Parathyroid adenoma (tissue), 2 donors: ENCODE measurements around the gene DYNC2LI1.

Source experiments
- H2AFZ ChIP-seq: fragments of 300-600 bp; sonication (generic); one replicate; pipeline ENCODE4 v1.7.0; 2017; ENCODE audit warnings: antibody characterized with exemption, mild to moderate bottlenecking
- H3K27ac ChIP-seq: fragments of 300-600 bp; sonication (generic); one replicate; pipeline ENCODE4 v1.7.0; 2017
- H3K27me3 ChIP-seq: fragments of 300-600 bp; sonication (generic); one replicate; pipeline ENCODE4 v1.7.0; 2017; ENCODE audit warnings: low read length; ENCODE audit not compliant: control insufficient read depth, insufficient read depth
- H3K36me3 ChIP-seq: fragments of 300-600 bp; sonication (generic); one replicate; pipeline ENCODE4 v1.7.0; 2017; ENCODE audit warnings: low read length; ENCODE audit not compliant: control insufficient read depth, insufficient read depth
- H3K4me1 ChIP-seq: fragments of 300-600 bp; sonication (generic); one replicate; pipeline ENCODE4 v1.7.0; 2017; ENCODE audit warnings: control low read depth
- H3K4me2 ChIP-seq: fragments of 300-600 bp; sonication (generic); one replicate; pipeline ENCODE4 v1.7.0; 2017; ENCODE audit warnings: low read length
- H3K4me3 ChIP-seq: fragments of 300-600 bp; sonication (generic); one replicate; pipeline ENCODE4 v1.7.0; 2017; ENCODE audit warnings: low read depth, low read length
- H3K79me2 ChIP-seq: fragments of 300-600 bp; sonication (generic); one replicate; pipeline ENCODE4 v1.7.0; 2017; ENCODE audit warnings: control low read depth
- H3K9ac ChIP-seq: fragments of 300-600 bp; sonication (generic); one replicate; pipeline ENCODE4 v1.7.0; 2017; ENCODE audit warnings: mild to moderate bottlenecking
- H3K9me3 ChIP-seq: fragments of 300-600 bp; sonication (generic); one replicate; pipeline ENCODE4 v1.7.0; 2017; ENCODE audit warnings: low read length; ENCODE audit not compliant: control insufficient read depth
- TF ChIP-seq, protein P1 (sequence below): fragments of 300-600 bp; sonication (generic); IDR thresholded peaks from one replicate; pipeline ENCODE4 v1.7.0; 2017; ENCODE audit warnings: antibody characterized with exemption, mild to moderate bottlenecking
- donor health status: primary hyperparathyroidism.

The DYNC2LI1 gene

GRCh38 chr2:43798300-43798699 is 24.5 kb downstream of the DYNC2LI1 start:
- H3K27ac ChIP-seq = no peak overlapping the region
- no peaks in the 10 kb centered on the region for H3K79me2 ChIP-seq
- no peaks in the 10 kb centered on the region for H3K27me3 ChIP-seq
- TF ChIP-seq, protein P1, sequence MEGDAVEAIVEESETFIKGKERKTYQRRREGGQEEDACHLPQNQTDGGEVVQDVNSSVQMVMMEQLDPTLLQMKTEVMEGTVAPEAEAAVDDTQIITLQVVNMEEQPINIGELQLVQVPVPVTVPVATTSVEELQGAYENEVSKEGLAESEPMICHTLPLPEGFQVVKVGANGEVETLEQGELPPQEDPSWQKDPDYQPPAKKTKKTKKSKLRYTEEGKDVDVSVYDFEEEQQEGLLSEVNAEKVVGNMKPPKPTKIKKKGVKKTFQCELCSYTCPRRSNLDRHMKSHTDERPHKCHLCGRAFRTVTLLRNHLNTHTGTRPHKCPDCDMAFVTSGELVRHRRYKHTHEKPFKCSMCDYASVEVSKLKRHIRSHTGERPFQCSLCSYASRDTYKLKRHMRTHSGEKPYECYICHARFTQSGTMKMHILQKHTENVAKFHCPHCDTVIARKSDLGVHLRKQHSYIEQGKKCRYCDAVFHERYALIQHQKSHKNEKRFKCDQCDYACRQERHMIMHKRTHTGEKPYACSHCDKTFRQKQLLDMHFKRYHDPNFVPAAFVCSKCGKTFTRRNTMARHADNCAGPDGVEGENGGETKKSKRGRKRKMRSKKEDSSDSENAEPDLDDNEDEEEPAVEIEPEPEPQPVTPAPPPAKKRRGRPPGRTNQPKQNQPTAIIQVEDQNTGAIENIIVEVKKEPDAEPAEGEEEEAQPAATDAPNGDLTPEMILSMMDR = no peak
- no peaks in the 10 kb centered on the region for H3K9me3 ChIP-seq
- no peak overlapping the region for H3K4me3 ChIP-seq
- no peaks in the 10 kb centered on the region for H3K4me1 ChIP-seq
- no peak overlapping the region for H3K4me2 ChIP-seq
- H3K36me3 ChIP-seq = no peaks in the 10 kb centered on the region
- no peak overlapping the region for H2AFZ ChIP-seq
- H3K9ac ChIP-seq = no peak overlapping the region

GRCh38 chr2:43800894-43801293 is 27.1 kb downstream of the DYNC2LI1 start:
- H3K9ac ChIP-seq = no peak overlapping the region
- no peaks in the 10 kb centered on the region for H3K4me1 ChIP-seq
- TF ChIP-seq, protein P1 = no peak
- no peaks in the 10 kb centered on the region for H3K36me3 ChIP-seq
- H3K4me3 ChIP-seq = no peak overlapping the region
- H3K4me2 ChIP-seq = no peak overlapping the region
- no peaks in the 10 kb centered on the region for H3K9me3 ChIP-seq
- no peak overlapping the region for H3K27ac ChIP-seq
- no peaks in the 10 kb centered on the region for H3K27me3 ChIP-seq
- no peak overlapping the region for H2AFZ ChIP-seq
- H3K79me2 ChIP-seq = no peaks in the 10 kb centered on the region

- H3K36me3 ChIP-seq = no peaks in the 10 kb centered on the region
- no peak overlapping the region for H2AFZ ChIP-seq
- H3K4me2 ChIP-seq = no peak overlapping the region
- no peaks in the 10 kb centered on the region for H3K9me3 ChIP-seq
- TF ChIP-seq, protein P1 = no peak
- H3K27ac ChIP-seq = no peak overlapping the region
- no peaks in the 10 kb centered on the region for H3K27me3 ChIP-seq
- no peaks in the 10 kb centered on the region for H3K79me2 ChIP-seq
- H3K4me3 ChIP-seq = no peak overlapping the region
- H3K4me1 ChIP-seq = no peaks in the 10 kb centered on the region
- no peak overlapping the region for H3K9ac ChIP-seq
These were observed 28.3 kb downstream of the DYNC2LI1 start for GRCh38 chr2:43802135-43802534.

DNA sequence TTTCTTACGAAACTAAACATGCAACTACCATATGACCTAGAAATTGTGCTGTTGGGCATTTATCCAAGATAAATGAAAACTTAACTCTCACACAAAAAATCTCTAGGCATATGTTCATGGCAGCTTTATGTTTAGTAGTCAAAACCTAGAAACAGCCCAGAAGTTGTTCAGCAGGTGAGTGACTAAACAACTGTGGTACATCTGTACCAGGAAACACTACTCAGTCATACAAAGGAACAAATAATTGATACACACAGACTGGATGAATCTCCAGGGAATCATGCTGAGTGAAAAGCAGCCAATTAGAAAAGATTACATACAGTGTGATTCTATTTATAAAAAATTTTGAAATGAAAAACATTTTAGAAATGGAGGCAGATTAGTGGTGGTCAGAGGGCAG is 29.3 kb downstream of the DYNC2LI1 start:
- no peaks in the 10 kb centered on the region for H3K27me3 ChIP-seq
- no peaks in the 10 kb centered on the region for H3K9me3 ChIP-seq
- no peaks in the 10 kb centered on the region for H3K36me3 ChIP-seq
- H3K9ac ChIP-seq = no peak overlapping the region
- no peak overlapping the region for H3K4me3 ChIP-seq
- no peak overlapping the region for H3K27ac ChIP-seq
- no peak overlapping the region for H3K4me2 ChIP-seq
- no peak overlapping the region for H2AFZ ChIP-seq
- TF ChIP-seq, protein P1 = no peak
- H3K4me1 ChIP-seq = no peaks in the 10 kb centered on the region
- no peaks in the 10 kb centered on the region for H3K79me2 ChIP-seq

- no peaks in the 10 kb centered on the region for H3K4me1 ChIP-seq
- TF ChIP-seq, protein P1 = no peak
- no peak overlapping the region for H3K9ac ChIP-seq
- H3K27ac ChIP-seq = no peak overlapping the region
- no peaks in the 10 kb centered on the region for H3K9me3 ChIP-seq
- no peaks in the 10 kb centered on the region for H3K27me3 ChIP-seq
- H3K4me3 ChIP-seq = no peak overlapping the region
- no peaks in the 10 kb centered on the region for H3K36me3 ChIP-seq
- no peak overlapping the region for H2AFZ ChIP-seq
- no peak overlapping the region for H3K4me2 ChIP-seq
- no peaks in the 10 kb centered on the region for H3K79me2 ChIP-seq
These were observed 32.8 kb downstream of the DYNC2LI1 start for GRCh38 chr2:43806719-43807031.
